ENCODE measurements around the gene SLC22A12. TPM values are rescaled to one million over a fixed set of nuclear protein-coding genes. Genes with fewer than 3 reads are reported as not detected.
A peak's percentile ranks its signal among the peaks of the same experiment; 100 is the strongest.

SLC22A12 gene
- total and polyA plus RNA-seq, 2 of the 8 experiments (the other 6 are each of a cell fraction or from before 2014, with no cell fraction given) = not detected

GRCh38 chr11:64616817-64617216 lies 25.8 kb downstream of the SLC22A12 start:
- H3K18ac ChIP-seq (ENCODE audit: extremely low read depth, low read length) = no peak overlapping the region
- FAIRE-seq = no peak
- H4K8ac ChIP-seq (ENCODE audit: extremely low read depth, insufficient read depth, low read length) = 0 out of 2 replicates have a peak overlapping the region, but pooled peaks have one; percentile 9
- CTCF ChIA-PET (ENCODE audit: partially characterized antibody) = interaction anchor here (0.9 to 1.8 kb wide), 7 partner anchors 10 to 52 kb away, joined by 3 to 5 read pairs (median 4); no protein-coding TSS in a partner anchor
- H4K5ac ChIP-seq (ENCODE audit: insufficient read length, low read depth, low read length) = no peak overlapping the region
- H2BK15ac ChIP-seq (ENCODE audit: low read length) = no peak overlapping the region
- peaks cover 0 to 3% of the 10 kb centered on the region in 2 experiments for H4K20me1 ChIP-seq (replicated peaks in 1 of 2; ENCODE audit: control insufficient read depth in 1 of 2, insufficient read depth in 2 of 2, low read length in 2 of 2)
- 91% methylated on average over 3 of the region's 3 CpGs; no CpG with 5 or more reads in 1 of the 2 experiments for WGBS, 2 experiments (ENCODE audit: extremely low coverage in 1 of 2, insufficient coverage in 1 of 2, insufficient read length in 1 of 2, insufficient replicate concordance in 2 of 2, low coverage in 1 of 2, low lambda C conversion rate in 2 of 2, missing lambda C conversion rate in 1 of 2)
- H4K91ac ChIP-seq (replicated peaks; ENCODE audit: insufficient read length, low read length) = no peak overlapping the region
- H3K79me2 ChIP-seq (ENCODE audit: control insufficient read depth in 1 of 2, insufficient read depth in 2 of 2, low read length in 2 of 2) = no peaks in the 10 kb centered on the region
- H2BK12ac ChIP-seq (ENCODE audit: low read depth, low read length) = no peak overlapping the region
- H3K4me1 ChIP-seq (replicated peaks in 1 of 4; ENCODE audit: control insufficient read depth in 3 of 4, insufficient read depth in 4 of 4, low read length in 3 of 4) = peaks cover 0 to 15% (median 5%) of the 10 kb centered on the region in 4 experiments; a peak in 5 of 7 replicates
- no peaks in the 10 kb centered on the region for H3K36me3 ChIP-seq (ENCODE audit: control insufficient read depth in 2 of 4, insufficient read depth in 4 of 4, low read length in 3 of 4)
- no peak overlapping the region for H3K4me2 ChIP-seq (ENCODE audit: insufficient read depth in 1 of 2, low read depth in 2 of 2, low read length in 2 of 2)
- H3K56ac ChIP-seq (replicated peaks; ENCODE audit: insufficient read length, low read depth, low read length) = no peak overlapping the region
- H3K4me3 ChIP-seq (ENCODE audit: extremely low read depth in 1 of 4, insufficient read depth in 2 of 4, low read depth in 3 of 4, low read length in 4 of 4) = no peak overlapping the region
- H3K9ac ChIP-seq (replicated peaks in 1 of 4; ENCODE audit: extremely low read depth in 1 of 4, low read depth in 3 of 4, low read length in 3 of 4) = no peak overlapping the region
- H2AFZ ChIP-seq (ENCODE audit: low read length) = no peak overlapping the region
- no peak for DNase-seq (ENCODE audit: low read depth in 1 of 2, low spot score in 2 of 2)
- no peak overlapping the region for H3K27ac ChIP-seq (ENCODE audit: low read depth, low read length)
- H2BK20ac ChIP-seq (ENCODE audit: low read length) = no peak overlapping the region
- H3K9me3 ChIP-seq (ENCODE audit: insufficient read depth in 2 of 2, low read depth in 1 of 2, low read length in 1 of 2) = no peaks in the 10 kb centered on the region
- no peak overlapping the region for H2BK120ac ChIP-seq (replicated peaks; ENCODE audit: low read depth, low read length)
- H3K79me1 ChIP-seq (ENCODE audit: low read depth, low read length) = no peaks in the 10 kb centered on the region
- no peak overlapping the region for H3K23ac ChIP-seq (ENCODE audit: insufficient read length)
- H3K23me2 ChIP-seq (ENCODE audit: low read depth, low read length) = no peaks in the 10 kb centered on the region
- H2AK5ac ChIP-seq (ENCODE audit: low read depth, low read length) = no peak overlapping the region
- H2BK5ac ChIP-seq (ENCODE audit: low read depth, low read length) = no peak overlapping the region; the same call in 1 of the 2 replicates
- no peaks in the 10 kb centered on the region; a peak in 2 of 7 replicates for H3K27me3 ChIP-seq (replicated peaks in 1 of 4; ENCODE audit: control insufficient read depth in 3 of 4, extremely low read depth in 1 of 4, insufficient read depth in 3 of 4, low read length in 3 of 4)
- POLR2A ChIA-PET (ENCODE audit: partially characterized antibody) = interaction anchor here (0.7 kb wide), 1 partner anchor 452 kb away, joined by 3 read pairs; no protein-coding TSS in a partner anchor
- no peak overlapping the region for H3K14ac ChIP-seq (ENCODE audit: insufficient read length)
- H3K4ac ChIP-seq (replicated peaks; ENCODE audit: insufficient read length, low read depth, low read length) = no peak overlapping the region
- TF ChIP-seq YY1 (IDR thresholded peaks at IDR 0.05; ENCODE audit: low read depth, low read length) = no peak
- no peak for TF ChIP-seq CBX5 (IDR thresholded peaks at IDR 0.05; ENCODE audit: low read depth, low read length)
- TF ChIP-seq EP300 (IDR thresholded peaks at IDR 0.05; ENCODE audit: borderline replicate concordance in 1 of 2, low read depth in 2 of 2, low read length in 2 of 2) = no peak

Measured in H1 (cell line).